ENCODE data around the gene NXPE4. TPM values are rescaled to one million over a fixed set of nuclear protein-coding genes. Genes with fewer than 3 reads are reported as not detected.
"Not testable (repeated sequence)": the region's sequence is repeated elsewhere in the genome, so short reads cannot be mapped to it uniquely, and the experiment has no call there.

Gene NXPE4
- total RNA-seq, 1 donor from 2014 or later: not detected

DNA sequence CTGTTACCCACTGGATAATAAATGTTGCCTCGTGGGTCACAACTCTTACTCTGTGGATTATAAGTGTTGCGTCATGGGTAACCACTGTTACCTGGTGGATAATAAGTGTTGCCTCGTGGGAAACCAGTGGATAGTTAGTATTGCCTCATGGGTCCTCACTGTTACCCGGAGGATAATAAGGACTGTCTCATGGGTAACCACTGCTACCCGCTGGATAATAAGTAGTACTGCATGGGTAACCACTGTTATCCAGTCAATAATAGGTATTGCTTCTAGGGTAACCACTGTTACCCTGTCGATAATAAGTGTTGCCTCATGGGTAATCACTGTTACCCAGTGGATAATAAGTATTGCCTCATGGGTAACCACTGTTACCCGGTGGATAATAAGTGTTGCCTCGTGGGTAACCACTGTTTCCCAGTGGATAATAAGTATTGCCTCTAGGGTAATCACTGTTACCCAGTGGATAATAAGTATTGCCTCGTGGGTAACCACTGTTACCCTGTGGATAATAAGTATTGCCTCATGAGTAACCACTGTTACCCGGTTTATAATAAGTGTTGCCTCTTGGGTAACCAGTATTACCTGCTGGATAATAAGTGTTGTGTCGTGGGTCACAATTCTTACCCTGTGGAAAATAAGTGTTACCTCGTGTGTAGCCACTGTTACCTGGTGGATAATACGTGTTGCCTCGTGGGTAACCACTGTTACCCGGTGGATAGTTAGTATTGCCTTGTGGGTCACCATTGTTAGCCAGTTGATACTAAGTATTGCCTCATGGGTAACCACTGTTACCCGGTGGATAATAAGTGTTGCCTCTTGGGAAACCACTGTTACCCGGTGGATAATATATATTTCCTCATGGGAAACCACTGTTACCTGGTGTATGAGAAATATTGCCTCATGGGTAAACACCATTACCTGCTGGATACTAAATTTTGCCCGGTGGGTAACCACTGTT lies 15.7 kb upstream of the NXPE4 start:
- intact Hi-C loops (cut with micrococcal nuclease): no loop called here

DNA sequence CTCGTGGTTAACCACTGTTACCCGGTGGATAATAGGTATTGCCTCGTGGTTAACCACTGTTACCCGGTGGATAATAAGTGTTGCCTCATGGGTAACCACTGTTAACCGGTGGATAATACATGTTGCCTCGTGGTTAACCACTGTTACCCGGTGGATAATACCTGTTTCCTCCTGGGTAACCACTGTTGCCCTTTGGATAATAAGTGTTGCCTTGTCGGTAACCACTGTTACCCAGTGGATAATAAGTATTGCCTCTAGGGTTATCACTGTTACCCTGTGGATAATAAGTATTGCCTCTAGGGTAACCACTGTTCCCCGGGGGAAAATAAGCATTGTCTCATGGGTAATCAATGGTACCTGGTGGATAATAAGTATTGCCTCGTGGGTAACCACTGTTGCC lies 15.0 kb upstream of the NXPE4 start:
- intact Hi-C loops (cut with micrococcal nuclease): no loop called here

DNA sequence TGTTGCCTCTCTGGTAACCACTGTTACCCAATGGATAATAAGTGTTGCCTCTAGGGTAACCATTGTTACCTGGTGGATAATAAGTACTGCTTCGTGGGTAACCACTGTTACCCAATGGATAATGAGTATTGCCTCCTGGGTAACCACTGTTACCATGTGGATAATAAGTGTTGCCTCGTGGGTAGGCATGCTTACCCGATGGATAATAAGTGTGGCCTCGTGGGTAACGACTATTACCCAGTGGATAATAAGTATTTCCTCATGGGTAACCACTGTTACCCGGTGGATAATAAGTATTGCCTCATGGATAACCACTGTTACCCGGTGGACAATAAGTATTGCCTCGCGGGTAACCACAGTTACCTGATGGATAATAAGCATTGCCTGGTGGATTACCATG lies 13.8 kb upstream of the NXPE4 start:
- intact Hi-C loops (cut with micrococcal nuclease): no loop called here

DNA sequence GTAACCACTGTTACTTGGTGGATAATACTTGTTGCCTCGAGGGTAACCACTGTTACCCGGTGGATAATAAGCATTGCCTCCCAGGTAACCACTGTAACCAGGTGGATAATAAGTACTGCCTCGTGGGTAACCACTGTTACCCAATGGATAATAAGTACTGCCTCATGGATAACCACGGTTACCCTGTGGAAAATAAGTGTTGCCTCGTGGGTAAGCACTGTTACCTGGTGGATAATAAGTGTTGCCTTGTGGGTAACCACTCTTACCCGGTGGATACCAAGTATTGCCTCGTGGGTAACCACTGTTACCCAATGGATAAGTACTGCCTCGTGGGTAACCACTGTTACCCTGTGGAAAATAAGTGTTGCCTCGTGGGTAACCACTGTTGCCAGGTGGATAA lies 13.0 kb upstream of the NXPE4 start:
- intact Hi-C loops (cut with micrococcal nuclease): not testable (repeated sequence)

DNA sequence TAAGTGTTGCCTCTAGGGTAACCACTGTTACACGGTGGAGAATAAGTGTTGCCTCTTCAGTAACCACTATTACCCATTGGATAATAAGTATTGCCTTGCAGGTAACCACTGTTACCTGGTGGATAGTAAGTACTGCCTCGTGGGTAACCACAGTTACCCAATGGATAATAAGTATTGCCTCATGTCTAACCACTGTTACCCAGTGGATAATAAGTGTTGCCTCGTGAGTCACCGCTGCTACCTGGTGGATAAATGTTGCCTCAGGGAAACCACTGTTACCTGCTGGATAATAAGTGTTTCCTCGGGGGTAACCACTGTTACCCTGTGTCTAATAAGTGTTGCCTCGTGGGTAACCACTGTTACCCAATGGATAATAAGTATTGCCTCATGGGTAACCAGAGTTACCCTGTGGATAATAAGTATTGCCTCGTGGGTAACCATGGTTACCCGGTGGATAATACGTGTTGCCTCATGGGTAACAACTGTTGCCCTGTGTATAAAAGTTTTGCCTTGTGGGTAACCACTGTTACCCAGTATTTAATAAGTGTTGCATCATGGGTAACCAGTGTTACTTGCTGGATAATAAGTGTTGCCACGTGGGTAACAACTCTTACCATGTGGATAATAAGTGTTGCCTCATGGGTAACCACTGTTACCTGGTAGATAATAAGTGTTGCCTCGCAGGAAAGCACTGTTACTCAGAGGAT lies 12.3 kb upstream of the NXPE4 start:
- intact Hi-C loops (cut with micrococcal nuclease): no loop called here

DNA sequence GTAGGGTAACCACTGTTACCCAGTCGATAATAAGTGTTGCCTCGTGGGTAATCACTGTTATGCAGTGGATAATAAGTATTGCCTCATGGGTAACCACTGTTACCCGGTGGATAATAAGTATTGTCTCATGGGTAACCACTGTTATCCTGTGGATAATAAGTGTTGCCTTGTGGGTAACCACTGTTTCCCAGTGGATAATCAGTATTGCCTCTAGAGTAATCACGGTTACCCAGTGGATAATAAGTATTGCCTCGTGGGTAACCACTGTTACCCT lies 11.2 kb upstream of the NXPE4 start:
- intact Hi-C loops (cut with micrococcal nuclease): not testable (repeated sequence)

DNA sequence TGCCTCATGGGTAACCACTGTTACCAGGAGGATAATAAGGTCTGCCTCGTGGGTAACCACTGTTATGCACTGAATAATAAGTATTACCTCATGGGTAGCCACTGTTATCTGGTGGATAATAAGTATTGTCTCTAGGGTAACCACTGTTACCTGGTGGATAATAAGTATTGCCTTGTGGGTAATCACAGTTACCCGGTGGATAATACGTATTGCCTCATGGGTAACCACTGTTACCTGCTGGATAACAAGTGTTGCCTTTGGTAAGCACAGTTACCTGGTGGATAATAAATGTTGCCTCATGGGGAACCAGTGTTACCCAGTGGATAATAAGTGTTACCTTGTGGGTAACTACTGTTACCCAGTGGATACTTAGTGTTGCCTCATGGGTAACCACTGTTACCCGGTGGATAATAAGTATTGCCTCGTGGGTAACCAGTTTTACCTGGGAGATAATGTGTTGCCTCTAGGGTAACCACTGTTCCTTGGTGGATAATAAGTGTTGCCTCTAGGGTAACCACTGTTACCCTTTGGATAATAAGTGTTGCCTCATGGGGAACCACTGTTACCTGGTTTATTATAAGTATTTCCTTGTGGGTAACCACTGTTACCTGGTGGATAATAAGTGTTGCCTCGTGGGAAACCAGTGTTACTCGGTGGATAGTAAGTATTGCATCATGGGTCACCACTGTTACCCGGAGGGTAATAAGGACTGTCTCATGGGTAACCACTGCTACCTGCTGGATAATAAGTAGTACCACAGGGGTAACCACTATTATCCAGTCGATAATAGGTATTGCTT lies 10.6 kb upstream of the NXPE4 start:
- intact Hi-C loops (cut with micrococcal nuclease): no loop called here

DNA sequence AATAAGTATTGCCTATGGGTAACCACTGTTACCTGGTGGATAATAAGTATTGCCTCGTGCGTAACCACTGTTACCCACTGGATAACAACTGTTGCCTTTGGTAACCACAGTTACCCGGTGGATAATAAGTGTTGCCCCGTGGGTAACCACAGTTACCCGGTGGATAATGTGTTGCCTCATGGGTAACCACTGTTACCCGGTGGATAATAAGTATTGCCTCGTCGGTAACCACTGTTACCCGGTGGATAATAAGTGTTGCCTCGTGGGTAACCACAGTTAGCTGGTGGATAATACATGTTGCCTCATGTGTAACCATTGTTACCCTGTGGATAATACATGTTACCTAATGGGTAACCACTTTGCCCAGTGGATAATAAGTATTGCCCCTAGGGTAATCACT lies 9.8 kb upstream of the NXPE4 start:
- intact Hi-C loops (cut with micrococcal nuclease): loop anchor here (2.0 kb wide), 2 partner anchors 25 to 205 kb away; partner anchors contain the start of genes C11orf71 and RBM7

DNA sequence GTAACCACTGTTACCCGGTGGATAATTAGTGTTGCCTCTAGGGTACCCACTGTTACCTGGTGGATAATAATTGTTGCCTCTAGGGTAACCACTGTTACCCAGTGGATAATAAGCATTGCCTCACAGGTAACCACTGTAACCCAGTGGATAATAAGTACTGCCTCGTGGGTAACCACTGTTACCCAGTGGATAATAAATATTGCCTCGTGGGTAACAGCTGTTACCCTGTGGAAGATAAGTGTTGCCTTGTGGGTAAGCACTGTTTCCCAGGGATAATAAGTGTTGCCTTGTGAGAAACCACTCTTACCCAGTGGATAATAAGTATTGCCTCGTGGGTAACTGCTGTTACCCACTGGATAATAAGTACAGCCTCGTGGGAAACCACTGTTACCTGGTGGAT lies 9.3 kb upstream of the NXPE4 start:
- intact Hi-C loops (cut with micrococcal nuclease): loop anchor here (2.0 to 5.0 kb wide), 4 partner anchors 26 to 258 kb away; partner anchors contain the start of genes C11orf71 and RBM7

DNA sequence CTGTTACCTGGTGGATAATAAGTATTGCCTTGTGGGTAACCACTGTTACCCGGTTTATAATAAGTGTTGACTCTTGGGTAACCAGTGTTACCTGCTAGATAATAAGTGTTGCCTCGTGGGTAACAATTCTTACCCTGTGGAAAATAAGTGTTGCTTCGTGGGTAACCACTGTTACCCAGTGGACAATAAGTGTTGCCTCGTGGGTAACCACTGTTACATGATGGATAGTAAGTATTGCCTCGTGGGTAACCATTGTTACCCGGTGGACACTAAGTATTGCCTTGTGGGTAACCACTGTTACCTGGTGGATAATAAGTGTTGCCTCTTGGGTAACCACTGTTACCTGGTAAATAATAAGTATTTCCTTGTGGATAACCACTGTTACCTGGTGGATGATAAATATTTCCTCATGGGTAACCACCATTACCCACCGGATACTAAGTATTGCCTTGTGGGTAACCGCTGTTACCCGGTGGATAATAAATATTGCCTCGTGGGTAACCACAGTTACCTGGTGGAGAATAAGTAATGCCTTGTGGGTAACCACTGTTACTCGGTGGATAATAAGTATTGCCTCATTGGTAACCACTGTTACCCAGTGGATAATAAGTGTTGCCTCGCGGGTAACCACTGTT lies 8.7 kb upstream of the NXPE4 start:
- intact Hi-C loops (cut with micrococcal nuclease): loop anchor here (2.0 to 5.0 kb wide), 4 partner anchors 27 to 257 kb away; partner anchors contain the start of genes C11orf71 and RBM7

DNA sequence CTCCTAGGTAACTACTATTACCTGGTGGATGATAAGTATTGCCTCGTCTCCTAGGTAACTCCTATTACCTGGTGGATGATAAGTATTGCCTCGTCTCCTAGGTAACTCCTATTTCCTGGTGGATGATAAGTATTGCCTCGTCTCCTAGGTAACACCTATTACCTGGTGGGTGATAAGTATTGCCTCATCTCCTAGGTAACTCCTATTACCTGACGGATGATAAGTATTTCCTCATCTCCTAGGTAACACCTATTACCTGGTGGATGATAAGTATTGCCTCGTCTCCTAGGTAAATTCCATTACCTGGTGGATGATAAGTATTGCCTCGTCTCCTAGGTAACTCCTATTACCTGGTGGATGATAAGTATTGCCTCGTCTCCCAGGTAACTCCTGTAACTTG lies 7.6 kb upstream of the NXPE4 start:
- intact Hi-C loops (cut with micrococcal nuclease): loop anchor here (5.0 kb wide), 2 partner anchors 39 to 256 kb away; no protein-coding TSS in a partner anchor

DNA sequence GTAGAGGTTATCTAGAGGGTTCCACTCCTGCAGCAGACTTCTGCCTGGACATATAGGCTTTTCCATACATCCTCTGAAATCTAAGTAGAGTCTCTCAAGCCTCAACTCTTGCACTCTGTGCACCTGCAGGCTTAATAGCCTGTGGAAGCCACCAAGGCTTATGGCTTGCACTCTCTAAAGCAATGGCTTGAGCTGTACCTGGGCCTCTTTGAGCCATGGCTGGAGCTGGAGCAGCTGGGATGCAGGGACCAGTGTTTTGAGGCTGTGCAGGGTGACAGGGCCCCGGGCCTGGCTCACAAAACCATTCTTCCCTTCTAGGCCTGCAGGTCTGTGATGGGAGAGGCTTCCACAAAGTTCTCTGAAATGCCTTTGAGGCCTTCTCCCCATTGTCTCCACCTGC lies 2.9 kb upstream of the NXPE4 start:
- intact Hi-C loops (cut with micrococcal nuclease): no loop called here

DNA sequence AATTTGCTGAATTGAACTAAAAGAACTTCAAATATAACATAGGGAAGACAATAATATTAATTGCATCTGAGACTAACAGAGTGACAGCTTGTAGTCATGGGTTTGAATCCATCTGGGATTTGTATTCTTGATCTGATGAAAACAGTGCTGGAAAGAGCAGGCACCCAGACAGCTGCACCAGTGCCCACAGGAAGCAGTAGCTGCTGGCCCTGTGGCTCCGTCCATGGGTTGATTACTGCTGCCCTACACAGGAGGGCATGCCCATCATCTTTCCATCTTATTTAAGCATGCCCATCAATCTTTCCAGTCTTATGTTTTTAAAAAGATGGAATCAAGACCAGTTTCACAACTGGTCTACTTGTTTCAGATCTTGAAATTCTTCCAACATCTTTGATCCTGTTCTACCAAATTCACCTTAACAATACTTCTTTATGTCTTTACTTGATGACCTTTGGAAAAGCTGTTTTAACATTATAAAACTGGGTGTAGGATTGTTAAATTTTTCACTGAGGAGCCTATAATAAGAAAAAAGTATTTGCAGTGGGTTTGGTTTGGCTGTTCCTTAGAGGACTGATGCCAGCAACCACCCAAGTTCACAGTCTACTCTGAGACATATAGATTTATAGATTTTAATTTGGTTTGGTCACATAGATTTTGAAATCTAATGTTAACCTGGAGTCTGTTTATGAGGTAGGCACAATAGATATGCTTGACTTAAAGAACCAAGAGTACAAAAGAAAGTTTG lies 761 bp upstream of the NXPE4 start:
- intact Hi-C loops (cut with micrococcal nuclease): no loop called here

DNA sequence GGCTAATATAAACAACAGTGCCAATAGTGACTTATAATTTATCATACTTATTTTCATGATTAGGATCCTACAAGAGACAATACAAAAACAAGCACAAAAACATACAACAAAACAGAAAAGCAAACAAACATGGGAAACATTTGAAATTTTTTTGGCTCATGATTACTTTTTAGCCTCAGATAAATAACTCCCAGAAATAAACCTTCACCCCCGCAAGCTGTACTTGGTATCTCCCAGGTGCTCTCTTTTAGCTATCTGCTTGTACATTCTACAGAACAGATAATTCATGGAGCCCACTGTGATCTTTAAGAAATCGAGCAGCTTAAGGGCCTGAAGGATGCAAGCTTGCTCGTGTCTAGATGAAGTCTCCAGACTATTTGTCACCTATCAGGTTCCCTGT lies 883 bp downstream of the NXPE4 start:
- intact Hi-C loops (cut with micrococcal nuclease): no loop called here

DNA sequence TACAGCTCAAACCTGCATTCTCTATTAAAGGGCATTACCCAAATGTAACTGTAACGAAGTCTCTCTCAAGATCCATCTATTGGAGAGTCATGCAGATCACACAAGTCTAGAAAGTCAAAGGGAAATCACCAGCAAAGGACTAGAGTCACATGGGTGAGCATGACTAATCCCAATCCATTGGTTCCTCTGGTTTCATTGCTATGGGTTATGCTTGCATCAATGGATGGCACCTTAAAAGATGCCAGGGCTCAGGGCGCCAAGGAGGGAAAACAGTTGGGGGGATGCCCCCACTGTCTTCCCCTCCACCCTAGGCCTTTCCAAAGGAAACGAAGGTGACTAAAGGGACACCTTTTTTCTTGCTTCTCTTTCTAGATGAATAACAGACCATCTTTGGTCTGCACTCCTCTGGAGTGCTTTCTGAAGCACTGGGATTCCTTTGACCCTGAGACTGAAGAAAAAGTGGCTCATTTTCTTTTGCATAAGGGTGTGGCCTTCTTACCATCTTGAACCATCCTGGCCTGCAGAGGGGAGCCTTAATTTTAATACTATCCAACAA lies 8.1 kb downstream of the NXPE4 start:
- intact Hi-C loops (cut with micrococcal nuclease): no loop called here

DNA sequence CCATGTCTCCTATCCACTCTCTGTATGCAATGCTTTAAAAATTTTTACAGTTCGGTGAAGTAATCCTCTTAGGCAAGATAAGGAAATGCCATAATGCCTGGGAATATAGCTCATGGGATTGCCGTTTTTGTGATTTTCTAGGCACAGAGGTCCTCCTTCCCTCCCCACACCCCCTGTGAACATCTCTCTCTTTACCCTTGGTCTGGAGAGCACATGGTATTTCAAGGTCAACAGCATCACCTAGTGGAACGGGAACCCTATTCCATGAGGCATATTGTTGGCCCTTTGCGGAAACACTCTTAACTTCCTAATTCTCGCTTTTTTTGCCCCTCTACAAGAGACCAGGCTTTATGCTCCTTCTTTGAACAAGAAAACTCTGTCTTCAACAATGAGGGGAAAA lies 8.8 kb downstream of the NXPE4 start:
- intact Hi-C loops (cut with micrococcal nuclease): no loop called here

DNA sequence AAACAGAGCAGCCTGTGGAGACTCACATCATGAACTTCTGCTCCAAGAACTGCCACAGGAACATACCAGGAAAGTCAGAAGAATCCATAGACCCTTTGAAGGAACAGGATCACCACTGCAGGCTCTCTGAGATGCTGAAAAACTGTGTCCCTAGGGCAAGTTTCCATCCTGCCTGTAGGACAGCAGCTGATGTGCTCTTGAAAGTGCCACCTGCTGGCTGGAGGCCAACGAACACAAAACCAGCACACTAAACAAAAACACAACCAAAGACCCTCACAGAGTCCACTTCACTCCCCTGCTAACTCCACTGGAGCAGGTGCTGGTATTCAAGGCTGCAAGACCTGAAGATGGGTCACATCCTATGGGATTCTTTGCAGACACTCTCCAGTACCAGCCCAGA lies 23.9 kb downstream of the NXPE4 start:
- intact Hi-C loops (cut with micrococcal nuclease): loop anchor here (1.0 to 2.0 kb wide), 2 partner anchors 223 to 231 kb away; no protein-coding TSS in a partner anchor

DNA sequence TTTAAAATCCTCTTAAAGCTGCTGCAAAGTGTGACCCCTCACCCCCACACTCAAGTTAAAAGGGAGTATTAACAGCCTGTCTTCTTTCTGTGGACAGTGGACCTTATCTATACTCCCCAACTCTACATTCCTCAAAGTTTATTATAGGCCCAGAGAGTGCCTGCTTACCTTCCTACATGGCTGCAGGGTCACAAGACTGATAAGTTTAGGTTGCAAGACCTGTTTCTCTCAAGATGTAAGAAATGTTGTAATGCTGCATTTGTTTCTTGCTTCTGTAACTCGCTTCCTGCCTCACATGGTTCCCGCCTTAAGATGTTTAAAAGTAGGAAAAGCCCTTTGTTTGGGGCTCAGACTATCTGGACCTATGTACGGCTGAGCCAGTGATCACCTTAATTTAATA lies 25.8 kb downstream of the NXPE4 start:
- intact Hi-C loops (cut with micrococcal nuclease): loop anchor here (2.0 kb wide), 1 partner anchor 229 kb away; no protein-coding TSS in a partner anchor

DNA sequence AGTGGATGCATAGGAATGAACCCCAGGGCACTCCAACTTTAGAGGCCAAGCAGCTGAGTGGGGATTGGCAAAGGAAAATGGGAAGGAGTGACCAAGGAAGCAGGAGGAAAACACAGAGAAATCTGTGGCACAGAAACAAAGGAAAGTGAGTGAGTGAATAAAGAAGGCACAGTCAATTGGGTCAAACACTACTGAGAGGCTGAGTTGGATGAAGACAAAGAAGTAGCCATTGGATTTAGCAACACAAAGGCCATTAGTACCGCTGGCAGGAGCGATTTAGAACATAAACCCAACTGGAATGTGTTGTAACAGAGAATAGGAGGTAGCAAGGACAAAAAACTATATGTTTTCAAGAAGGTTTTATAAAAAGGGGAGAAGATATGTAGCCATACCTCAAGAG lies 29.3 kb downstream of the NXPE4 start:
- intact Hi-C loops (cut with micrococcal nuclease): no loop called here

DNA sequence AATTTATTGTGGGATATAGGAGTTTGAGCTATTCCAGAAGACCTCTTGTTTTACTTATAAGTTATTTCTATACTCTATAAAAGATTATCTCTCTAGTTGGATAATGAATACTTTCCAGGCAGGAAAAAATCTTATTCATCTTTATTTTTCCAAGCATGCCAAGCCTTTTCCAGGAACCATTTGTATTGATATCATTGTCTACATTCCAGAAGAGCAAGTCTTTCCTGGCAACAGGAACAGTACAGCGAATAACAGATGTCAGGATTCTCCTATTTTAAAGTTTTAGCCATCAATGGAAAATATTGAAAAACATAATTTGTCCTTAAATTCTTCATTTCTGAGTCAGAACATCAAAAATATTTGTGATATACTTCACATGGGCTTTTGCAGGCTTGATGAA lies 30.8 kb downstream of the NXPE4 start:
- intact Hi-C loops (cut with micrococcal nuclease): no loop called here
